H9 (cell line): ENCODE results near the gene CD247. TPM values are rescaled to one million over a fixed set of nuclear protein-coding genes. Genes with fewer than 3 reads are reported as not detected.

Experiments
- DNase-seq: peaks from one replicate; pipeline ENCODE4 v3.0.0-alpha.2; 2017
- H2AFZ ChIP-seq: one replicate; pipeline ENCODE4 v1.6.1; 2013; ENCODE audit warnings: mild to moderate bottlenecking, low read length, control low read depth, moderate library complexity
- H2AK5ac ChIP-seq: 2 replicates; pipeline ENCODE4 v1.6.1; 2013; ENCODE audit warnings: low read length, control low read depth, mixed read lengths; ENCODE audit not compliant: insufficient read length
- H2BK120ac ChIP-seq: one replicate; pipeline ENCODE4 v1.6.1; 2013; ENCODE audit warnings: low read depth, mild to moderate bottlenecking, low read length, control low read depth, inconsistent platforms; ENCODE audit not compliant: poor library complexity, severe bottlenecking
- H2BK12ac ChIP-seq: 2 replicates; pipeline ENCODE4 v1.6.1; 2013; ENCODE audit warnings: low read length, control low read depth, mixed read lengths, low read depth; ENCODE audit not compliant: insufficient read length
- H2BK15ac ChIP-seq: 2 replicates; pipeline ENCODE4 v1.6.1; 2013; ENCODE audit warnings: low read depth, low read length, control low read depth
- H2BK20ac ChIP-seq: one replicate; pipeline ENCODE4 v1.6.1; 2013; ENCODE audit warnings: low read depth, mild to moderate bottlenecking, low read length, control low read depth, inconsistent platforms; ENCODE audit not compliant: poor library complexity, severe bottlenecking
- H2BK5ac ChIP-seq: 2 replicates; pipeline ENCODE4 v1.6.1; 2013; ENCODE audit warnings: low read length, control low read depth, mixed read lengths; ENCODE audit not compliant: insufficient read length
- H3K14ac ChIP-seq: 2 replicates; pipeline ENCODE4 v1.6.1; 2013; ENCODE audit warnings: low read length, control low read depth; ENCODE audit not compliant: insufficient read depth
- H3K18ac ChIP-seq: 2 replicates; pipeline ENCODE4 v1.6.1; 2013; ENCODE audit warnings: low read depth, mild to moderate bottlenecking, mixed read lengths, low read length, control low read depth; ENCODE audit not compliant: insufficient read length
- H3K23ac ChIP-seq: 2 replicates; pipeline ENCODE4 v1.6.1; 2013; ENCODE audit warnings: low read length, control low read depth, mixed read lengths, low read depth; ENCODE audit not compliant: insufficient read length
- H3K23me2 ChIP-seq: 2 replicates; pipeline ENCODE4 v1.6.1; 2013; ENCODE audit warnings: low read depth, mild to moderate bottlenecking, mixed read lengths, low read length, control low read depth; ENCODE audit not compliant: insufficient read length, poor library complexity, severe bottlenecking
- H3K27ac ChIP-seq: 2 replicates; pipeline ENCODE4 v1.5.1; 2013; ENCODE audit warnings: low read length, control low read depth, mixed read lengths, low read depth; ENCODE audit not compliant: insufficient read length
- H3K27me3 ChIP-seq: 2 replicates; pipeline ENCODE4 v1.6.1; 2013; ENCODE audit warnings: low read length, control low read depth, inconsistent platforms; ENCODE audit not compliant: insufficient read depth
- H3K4ac ChIP-seq: 2 replicates; pipeline ENCODE4 v1.6.1; 2013; ENCODE audit warnings: low read depth, mild to moderate bottlenecking, control low read depth, inconsistent platforms, low read length, moderate library complexity
- H3K4me1 ChIP-seq: 2 replicates; pipeline ENCODE4 v1.6.1; 2013; ENCODE audit warnings: low read length, control low read depth, inconsistent platforms; ENCODE audit not compliant: insufficient read depth
- H3K4me2 ChIP-seq: 2 replicates; pipeline ENCODE4 v1.6.1; 2013; ENCODE audit warnings: low read length, control low read depth, mixed read lengths; ENCODE audit not compliant: insufficient read length, insufficient read depth
- H3K56ac ChIP-seq: 2 replicates; pipeline ENCODE4 v1.6.1; 2013; ENCODE audit warnings: low read depth, mild to moderate bottlenecking, mixed read lengths, low read length, control low read depth; ENCODE audit not compliant: insufficient read length
- H3K79me1 ChIP-seq: 2 replicates; pipeline ENCODE4 v1.6.1; 2013; ENCODE audit warnings: low read depth, mild to moderate bottlenecking, moderate library complexity, low read length, control low read depth, inconsistent platforms; ENCODE audit not compliant: insufficient read depth, poor library complexity, severe bottlenecking
- H3K79me2 ChIP-seq: 2 replicates; pipeline ENCODE4 v1.6.1; 2013; ENCODE audit warnings: low read length, control low read depth, inconsistent platforms; ENCODE audit not compliant: insufficient read depth
- H3K9ac ChIP-seq: 2 replicates; pipeline ENCODE4 v1.6.1; 2013; ENCODE audit warnings: low read length, control low read depth, mixed read lengths; ENCODE audit not compliant: insufficient read length; ENCODE audit errors: extremely low read depth
- H3K9me3 ChIP-seq: one replicate; pipeline ENCODE4 v1.6.1; 2013; ENCODE audit warnings: low read depth, low read length, inconsistent platforms; ENCODE audit not compliant: control insufficient read depth
- H3T11ph ChIP-seq: one replicate; pipeline ENCODE4 v1.6.1; 2013; ENCODE audit warnings: mild to moderate bottlenecking, low read length, control low read depth, inconsistent platforms
- H4K20me1 ChIP-seq: one replicate; pipeline ENCODE4 v1.6.1; 2013; ENCODE audit not compliant: control insufficient read depth, insufficient read length, insufficient read depth
- H4K5ac ChIP-seq: 2 replicates; pipeline ENCODE4 v1.6.1; 2013; ENCODE audit warnings: low read depth, mild to moderate bottlenecking, mixed read lengths, low read length, control low read depth; ENCODE audit not compliant: insufficient read length
- H4K8ac ChIP-seq: replicated peaks from 2 replicates; pipeline ENCODE4 v1.6.1; 2013; ENCODE audit warnings: low read length, control low read depth, mixed read lengths, low read depth; ENCODE audit not compliant: insufficient read length
- H4K91ac ChIP-seq: 2 replicates; pipeline ENCODE4 v1.6.1; 2013; ENCODE audit warnings: low read depth, mild to moderate bottlenecking, moderate library complexity, mixed read lengths, low read length, control low read depth; ENCODE audit not compliant: insufficient read length
- H3K27ac Mint-ChIP-seq, 3 experiments: 2 replicates in 2 of 3; 3 replicates in 1 of 3; pipeline ENCODE4 v1.8.0; 2020 to 2021; ENCODE audit warnings: mixed read lengths in 3 of 3, mild to moderate bottlenecking in 1 of 3, moderate library complexity in 1 of 3
- H3K27me3 Mint-ChIP-seq: 2 replicates; pipeline ENCODE4 v1.8.0; 2021; ENCODE audit warnings: low read depth, mild to moderate bottlenecking, moderate library complexity, mixed read lengths
- H3K36me3 Mint-ChIP-seq, 3 experiments: 2 replicates in 2 of 3; 3 replicates in 1 of 3; pipeline ENCODE4 v1.8.0; 2020 to 2021; ENCODE audit warnings: low read depth in 3 of 3, mixed read lengths in 3 of 3; ENCODE audit not compliant: insufficient read depth in 1 of 3
- H3K4me1 Mint-ChIP-seq, 2 experiments: 2 replicates each; pipeline ENCODE4 v1.8.0; 2020; ENCODE audit warnings: mixed read lengths in 2 of 2
- H3K4me3 Mint-ChIP-seq, 2 experiments: 2 replicates in 1 of 2; 3 replicates in 1 of 2; pipeline ENCODE4 v1.8.0; 2020 to 2021; ENCODE audit warnings: mild to moderate bottlenecking in 2 of 2, mixed read lengths in 2 of 2, moderate library complexity in 1 of 2
- H3K9me3 Mint-ChIP-seq, 2 experiments: 2 replicates in 1 of 2; 3 replicates in 1 of 2; pipeline ENCODE4 v1.8.0; 2020; ENCODE audit warnings: mild to moderate bottlenecking in 2 of 2, mixed read lengths in 2 of 2, moderate library complexity in 1 of 2
- CTCF ChIP-seq: fragments of 200-600 bp; sonication (generic); conservative IDR thresholded peaks from 3 replicates; pipeline ENCODE4 v1.8.0; 2021; ENCODE audit warnings: antibody characterized with exemption, mild to moderate bottlenecking
- WGBS: extraction: QIAGEN DNeasy Blood & Tissue Kit; methylation state at CpG from one replicate; pipeline ENCODE4 v1.1.7; 2013; ENCODE audit warnings: missing lambda C conversion rate, low lambda C conversion rate, mixed read lengths; ENCODE audit not compliant: insufficient read length; ENCODE audit errors: extremely low coverage; 5-methylcytosine and 5-hydroxymethylcytosine counted together
- total RNA-seq: library from RNA; stranded (reverse); gene quantifications from 2 replicates; pipeline ENCODE4 v1.2.1, GENCODE V29; 2021

CD247 gene
- total RNA-seq, 1 experiment from 2014 or later, result 1.2 TPM

DNA sequence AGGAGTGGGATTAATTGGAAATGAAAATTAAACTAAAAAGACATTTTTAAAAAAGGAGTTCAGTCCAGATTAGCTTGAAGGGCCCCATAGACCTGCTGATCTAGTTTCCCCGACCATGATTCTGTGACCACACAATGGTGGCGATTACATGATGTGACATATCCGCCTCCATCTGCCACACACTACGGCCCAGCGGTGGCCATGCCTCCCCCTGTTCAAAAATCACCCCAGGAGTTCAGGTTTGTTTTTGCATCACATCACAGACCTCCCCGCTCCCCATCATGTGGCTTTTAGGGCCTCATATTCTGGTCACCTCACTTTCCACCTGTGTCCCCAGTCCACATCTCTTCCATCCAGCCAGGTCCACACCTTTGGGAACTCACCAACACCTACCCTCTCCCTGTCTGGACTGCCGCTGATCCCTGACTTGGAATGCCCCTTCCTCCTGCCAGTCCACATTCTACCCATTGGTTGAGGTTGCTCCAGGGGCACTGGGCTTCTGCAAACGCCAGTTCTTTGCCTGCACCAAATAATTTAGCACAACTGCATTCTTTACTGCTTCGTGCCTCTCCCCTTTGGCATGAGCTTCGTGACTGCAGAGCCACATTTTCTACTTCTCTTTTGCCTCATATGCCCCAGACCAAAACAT is 38.9 kb downstream of the CD247 start:
- H4K91ac ChIP-seq, result no peak overlapping the region
- no peak overlapping the region for H4K5ac ChIP-seq
- Mint-ChIP-seq H3K9me3 (no peaks in the 10 kb centered on the region), H3K36me3 (no peaks in the 10 kb centered on the region), H3K4me1 (peaks cover under 1 to 9% of the 10 kb centered on the region in 2 experiments; a peak in 3 of 4 replicates), H3K27ac (peak overlapping the region in 1 of 3 experiments; percentile 89; a peak in 1 of 7 replicates), H3K4me3 (no peak overlapping the region), H3K27me3 (peaks cover 1% of the 10 kb centered on the region)
- no peaks in the 10 kb centered on the region for H3K9me3 ChIP-seq
- no peak overlapping the region for H3K9ac ChIP-seq
- no peaks in the 10 kb centered on the region for H3K4me1 ChIP-seq
- no peak overlapping the region for H3K56ac ChIP-seq
- no peak overlapping the region for H3K14ac ChIP-seq
- H2BK5ac ChIP-seq, result no peak overlapping the region
- no peak overlapping the region for H2BK120ac ChIP-seq
- no peak overlapping the region for H3K27ac ChIP-seq
- H3K23me2 ChIP-seq, result no peaks in the 10 kb centered on the region
- H2AFZ ChIP-seq, result no peak overlapping the region
- TF ChIP-seq CTCF, result no peak
- H3K4ac ChIP-seq, result no peak overlapping the region
- no peaks in the 10 kb centered on the region for H3K27me3 ChIP-seq
- H2AK5ac ChIP-seq, result no peak overlapping the region
- no peaks in the 10 kb centered on the region for H3K79me1 ChIP-seq
- no peak overlapping the region for H2BK15ac ChIP-seq
- DNase-seq, result no peak
- H3K79me2 ChIP-seq, result no peaks in the 10 kb centered on the region
- no peak overlapping the region for H3K4me2 ChIP-seq
- H3K23ac ChIP-seq, result no peak overlapping the region
- H4K8ac ChIP-seq, result no peak overlapping the region
- H3T11ph ChIP-seq, result no peak overlapping the region
- WGBS, result no CpG with 5 or more reads among the region's 10 CpGs
- H2BK20ac ChIP-seq, result no peak overlapping the region
- H4K20me1 ChIP-seq, result no peaks in the 10 kb centered on the region
- no peak overlapping the region for H3K18ac ChIP-seq
- H2BK12ac ChIP-seq, result no peak overlapping the region
